Aorta (tissue), 5 donors: ENCODE data around the gene GTF2E1. TPM values are rescaled to one million over a fixed set of nuclear protein-coding genes. Genes with fewer than 3 reads are reported as not detected.
"Not testable (repeated sequence)": the region's sequence is repeated elsewhere in the genome, so short reads cannot be mapped to it uniquely, and the experiment has no call there.

ENCODE experiments used
- ATAC-seq: fragments of 200-7000 bp; cut with Tn5 transposase; one replicate; pipeline ENCODE4 v1.9.1; 2022; ENCODE audit warnings: moderate library complexity; ENCODE audit not compliant: low FRiP score
- DNase-seq, 2 donors: peaks; one replicate each; pipeline ENCODE4 v3.0.0-alpha.2; 2020
- H3K27ac ChIP-seq, 2 donors: one replicate each; pipeline ENCODE4 v1.5.1; 2013; ENCODE audit warnings: low read length in 2 of 2, mild to moderate bottlenecking in 2 of 2, moderate library complexity in 2 of 2, control low read depth in 1 of 2, inconsistent platforms in 1 of 2, low read depth in 1 of 2
- H3K27me3 ChIP-seq, 2 donors: one replicate each; pipeline ENCODE4 v1.6.1; 2013; ENCODE audit warnings: control low read depth in 1 of 2, low read length in 1 of 2, mild to moderate bottlenecking in 1 of 2, moderate library complexity in 1 of 2; ENCODE audit not compliant: insufficient read depth in 2 of 2, control insufficient read depth in 1 of 2
- H3K36me3 ChIP-seq, 2 donors: one replicate each; pipeline ENCODE4 v1.6.1; 2013; ENCODE audit warnings: control low read depth in 1 of 2, low read length in 1 of 2, mild to moderate bottlenecking in 1 of 2; ENCODE audit not compliant: insufficient read depth in 2 of 2, control insufficient read depth in 1 of 2
- H3K4me1 ChIP-seq, 2 donors: one replicate each; pipeline ENCODE4 v1.6.1; 2013; ENCODE audit warnings: low read length in 2 of 2, control low read depth in 1 of 2, mild to moderate bottlenecking in 1 of 2, moderate library complexity in 1 of 2; ENCODE audit not compliant: insufficient read depth in 2 of 2, control insufficient read depth in 1 of 2
- H3K4me3 ChIP-seq, 2 donors: one replicate each; pipeline ENCODE4 v1.5.1; 2013; ENCODE audit warnings: low read length in 2 of 2, control low read depth in 1 of 2, mild to moderate bottlenecking in 1 of 2
- H3K9me3 ChIP-seq: one replicate; pipeline ENCODE4 v1.6.1; 2013; ENCODE audit warnings: mild to moderate bottlenecking, low read length; ENCODE audit not compliant: control insufficient read depth
- WGBS, 2 donors: extraction: QIAGEN DNeasy Blood & Tissue Kit; methylation state at CpG; one replicate each; pipeline ENCODE4 v1.1.7; 2013; 5-methylcytosine and 5-hydroxymethylcytosine counted together
- intact Hi-C, 2 donors: fragments of 100-400 bp; cut with DNase I; formaldehyde crosslinking; loops; one replicate each; pipeline versions ENCODE4 v1.14.2 to v1.15.0; 2022
- polyA plus RNA-seq, 2 donors: library from polyadenylated mRNA; stranded (reverse); fragments of 200-250 nt; gene quantifications; one replicate each; pipeline ENCODE4 v1.2.3, GENCODE V29; 2013
- total RNA-seq, 2 donors: library from RNA; stranded (reverse); fragmentation: NEBNext Ultra II Directional; extraction: Animal tissue kit (Norgen Biotek cat#: 25700); gene quantifications; one replicate each; pipeline ENCODE4 v1.2.1, GENCODE V29; 2021
- donor health status: healthy with polysubstance abuse.
- donor health status: Bipolar disorder and iron deficiency.
- donor health status: DM: no; HTN: no; CAD: no.
- donor health status: DM: no; HTN: no; CAD: no.
- donor health status: DM: yes; HTN: yes; CAD: no.

GTF2E1 gene
- total and polyA plus RNA-seq, 4 donors: 4.3 to 15.8 (median 8.3) TPM

DNA sequence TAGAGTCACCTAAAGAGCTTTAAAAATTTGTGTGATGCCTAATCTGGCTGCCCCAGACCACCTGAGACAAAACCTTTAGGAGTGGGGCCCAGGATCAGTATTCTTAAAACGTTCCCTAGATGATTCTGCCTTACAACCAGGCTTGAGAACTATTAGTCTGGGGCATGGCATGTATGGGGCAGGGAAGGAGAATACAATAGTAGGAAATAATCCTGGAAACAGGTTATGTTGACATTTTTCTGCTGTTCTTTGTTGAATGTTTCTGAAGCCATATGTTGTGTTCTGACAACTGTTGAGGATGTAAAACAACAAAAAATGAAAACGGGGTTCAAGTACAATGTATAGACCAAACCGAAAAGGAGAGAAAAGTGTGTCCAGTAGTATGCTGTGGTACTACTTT lies 2.9 kb downstream of the GTF2E1 start:
- no peak for ATAC-seq
- H3K27me3 ChIP-seq: no peaks in the 10 kb centered on the region
- H3K36me3 ChIP-seq: no peaks in the 10 kb centered on the region
- WGBS, 2 donors: 87 to 93% methylated on average over 3 of the region's 3 CpGs
- peaks cover 0 to 9% of the 10 kb centered on the region in 2 donors for H3K4me1 ChIP-seq
- no peak overlapping the region for H3K27ac ChIP-seq
- intact Hi-C loops: no loop called here
- DNase-seq: no peak
- H3K4me3 ChIP-seq: no peak overlapping the region
- no peaks in the 10 kb centered on the region for H3K9me3 ChIP-seq

DNA sequence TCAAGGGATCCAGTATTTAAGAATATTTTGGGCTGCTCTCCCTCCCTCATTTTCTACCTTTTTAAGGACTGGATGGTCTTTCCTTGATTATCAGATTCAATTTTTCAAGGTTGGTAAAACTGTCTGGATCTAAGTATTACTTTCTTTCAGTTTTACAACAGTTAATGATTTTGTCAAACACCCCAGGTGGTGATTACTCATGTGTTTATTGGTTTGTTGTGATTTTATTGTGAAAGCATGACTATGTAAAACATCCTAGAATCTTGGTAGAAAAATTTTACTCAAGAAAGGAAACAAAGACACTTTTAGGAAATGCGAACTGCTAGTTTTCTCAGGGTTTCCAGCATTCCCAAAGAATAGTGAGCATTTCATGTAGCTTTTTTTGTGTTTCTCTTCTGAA lies 7.3 kb downstream of the GTF2E1 start:
- Histone ChIP-seq H3K9me3 (no peaks in the 10 kb centered on the region), H3K27ac (no peak overlapping the region), H3K4me1 (no peaks in the 10 kb centered on the region), H3K36me3 (no peaks in the 10 kb centered on the region), H3K27me3 (no peaks in the 10 kb centered on the region), H3K4me3 (no peak overlapping the region)
- DNase-seq (no peak), ATAC-seq (no peak)
- intact Hi-C loops: no loop called here
- 93 to 94% methylated on average over 1 of the region's 1 CpG for WGBS, 2 donors

DNA sequence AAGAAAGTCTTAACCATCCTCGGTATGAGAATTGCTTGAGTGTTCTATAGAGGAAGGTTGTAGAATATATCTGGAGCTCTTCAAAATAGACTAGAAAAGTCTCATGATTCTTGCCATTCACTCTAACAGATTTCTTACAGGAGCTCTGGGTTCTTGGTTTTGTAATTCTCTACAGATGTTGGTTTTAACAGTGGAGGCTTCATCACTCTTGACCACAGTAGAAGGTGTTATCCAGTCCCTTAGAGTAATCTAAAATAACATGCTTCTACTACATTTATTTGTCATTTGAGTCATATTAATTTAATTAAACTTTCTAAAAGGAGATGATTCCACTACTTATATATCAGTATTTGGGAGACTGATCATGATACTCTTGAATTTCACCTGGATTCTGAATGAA lies 9.7 kb downstream of the GTF2E1 start:
- H3K36me3 ChIP-seq: no peaks in the 10 kb centered on the region
- intact Hi-C loops: no loop called here
- ATAC-seq (no peak), DNase-seq (no peak)
- H3K27ac ChIP-seq: no peak overlapping the region
- no peaks in the 10 kb centered on the region for H3K4me1 ChIP-seq
- H3K27me3 ChIP-seq: no peaks in the 10 kb centered on the region
- WGBS, 2 donors: 97 to 98% methylated on average over 1 of the region's 1 CpG
- H3K9me3 ChIP-seq: no peaks in the 10 kb centered on the region
- no peak overlapping the region for H3K4me3 ChIP-seq

DNA sequence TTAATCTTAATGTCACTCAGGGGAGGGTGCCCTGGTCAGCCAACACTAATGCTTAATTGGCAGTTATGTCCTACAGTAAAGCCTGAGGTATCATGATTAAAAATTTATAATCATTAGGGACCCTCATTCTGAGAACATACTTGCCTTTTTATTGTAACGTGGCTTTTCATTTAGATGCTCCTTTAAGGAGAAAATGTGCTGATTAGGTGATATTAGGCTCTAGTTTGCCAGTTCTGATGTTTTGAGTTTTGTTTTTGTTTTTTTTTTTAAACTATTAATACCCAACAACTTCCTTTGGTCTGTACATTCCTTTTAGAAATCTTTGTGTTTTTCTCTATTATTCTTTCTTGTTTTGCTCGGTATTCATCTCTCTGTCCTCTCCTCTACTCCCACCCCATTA lies 10.3 kb downstream of the GTF2E1 start:
- no peaks in the 10 kb centered on the region for H3K27me3 ChIP-seq
- no peak for ATAC-seq
- intact Hi-C loops: no loop called here
- no peak for DNase-seq
- H3K4me3 ChIP-seq: no peak overlapping the region
- H3K36me3 ChIP-seq: no peaks in the 10 kb centered on the region
- no peaks in the 10 kb centered on the region for H3K4me1 ChIP-seq
- H3K27ac ChIP-seq: no peak overlapping the region
- WGBS, 2 donors: 92 to 95% methylated on average over 2 of the region's 2 CpGs
- H3K9me3 ChIP-seq: no peaks in the 10 kb centered on the region

DNA sequence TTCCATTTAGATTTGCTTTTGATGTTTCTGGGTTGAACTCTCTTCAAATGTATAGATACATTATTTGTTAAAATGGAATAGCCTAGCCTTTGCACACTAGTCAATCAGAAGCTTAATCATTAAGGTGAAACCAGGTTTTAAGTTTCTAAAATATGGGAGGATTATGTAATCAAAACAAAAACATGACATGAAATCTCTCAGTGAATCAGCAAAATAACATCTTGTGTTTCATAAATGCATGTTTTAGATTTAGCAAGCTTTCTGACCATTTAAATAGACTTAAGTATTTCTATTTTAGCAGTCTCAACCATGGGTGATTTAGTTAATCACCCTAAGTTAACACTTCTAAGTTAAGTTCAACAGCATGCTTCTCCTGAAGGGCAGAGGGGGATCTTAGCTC lies 11.3 kb downstream of the GTF2E1 start:
- intact Hi-C loops: no loop called here
- no peak overlapping the region for H3K27ac ChIP-seq
- H3K9me3 ChIP-seq: no peaks in the 10 kb centered on the region
- H3K36me3 ChIP-seq: no peaks in the 10 kb centered on the region
- no peak for ATAC-seq
- no peaks in the 10 kb centered on the region for H3K4me1 ChIP-seq
- no peaks in the 10 kb centered on the region for H3K27me3 ChIP-seq
- H3K4me3 ChIP-seq: no peak overlapping the region
- DNase-seq: no peak

DNA sequence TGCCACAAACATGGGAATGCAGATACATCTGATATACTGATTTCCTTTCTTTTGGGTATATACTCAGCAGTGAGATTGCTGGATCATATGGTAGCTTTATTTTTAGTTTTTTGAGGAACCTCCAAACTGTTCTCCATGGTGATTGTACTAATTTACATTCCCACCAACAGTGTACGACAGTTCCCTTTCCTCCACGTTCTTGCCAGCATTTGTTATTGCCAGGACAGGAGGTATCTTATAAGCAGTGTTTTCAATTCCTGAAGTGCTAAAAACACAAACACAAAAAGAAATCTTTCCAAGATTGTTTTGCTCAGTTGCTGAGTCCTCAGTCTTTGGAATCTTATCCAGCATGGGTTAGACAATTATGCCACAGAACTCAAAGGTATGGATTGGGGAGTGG lies 13.5 kb downstream of the GTF2E1 start:
- Histone ChIP-seq H3K36me3 (no peaks in the 10 kb centered on the region), H3K27me3 (no peaks in the 10 kb centered on the region), H3K9me3 (no peaks in the 10 kb centered on the region), H3K27ac (no peak overlapping the region), H3K4me3 (no peak overlapping the region), H3K4me1 (no peaks in the 10 kb centered on the region)
- no peak for ATAC-seq
- intact Hi-C loops: no loop called here
- 76 to 79% methylated on average over 2 of the region's 2 CpGs for WGBS, 2 donors
- DNase-seq: no peak

DNA sequence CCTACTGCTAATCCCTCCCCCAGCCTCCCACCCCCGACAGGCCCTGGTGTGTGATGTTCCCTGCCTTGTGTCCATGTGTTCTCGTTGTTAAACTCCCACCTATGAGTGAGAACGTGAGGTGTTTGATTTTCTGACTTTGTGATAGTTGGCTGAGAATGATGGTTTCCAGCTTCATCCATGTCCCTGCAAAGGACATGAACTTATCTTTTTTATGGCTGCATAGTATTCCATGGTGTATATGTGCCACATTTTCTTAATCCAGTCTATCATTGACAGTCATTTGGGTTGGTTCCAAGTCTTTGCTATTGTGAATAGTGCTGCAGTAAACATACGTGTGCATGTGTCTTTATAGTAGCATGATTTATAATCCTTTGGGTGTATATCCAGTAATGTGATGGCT lies 16.0 kb downstream of the GTF2E1 start:
- H3K36me3 ChIP-seq, H3K4me3 ChIP-seq, DNase-seq, H3K27me3 ChIP-seq, intact Hi-C loops, H3K9me3 ChIP-seq, H3K4me1 ChIP-seq, H3K27ac ChIP-seq, ATAC-seq: not testable (repeated sequence)
- WGBS, 2 donors: 84 to 96% methylated on average over 4 of the region's 4 CpGs

DNA sequence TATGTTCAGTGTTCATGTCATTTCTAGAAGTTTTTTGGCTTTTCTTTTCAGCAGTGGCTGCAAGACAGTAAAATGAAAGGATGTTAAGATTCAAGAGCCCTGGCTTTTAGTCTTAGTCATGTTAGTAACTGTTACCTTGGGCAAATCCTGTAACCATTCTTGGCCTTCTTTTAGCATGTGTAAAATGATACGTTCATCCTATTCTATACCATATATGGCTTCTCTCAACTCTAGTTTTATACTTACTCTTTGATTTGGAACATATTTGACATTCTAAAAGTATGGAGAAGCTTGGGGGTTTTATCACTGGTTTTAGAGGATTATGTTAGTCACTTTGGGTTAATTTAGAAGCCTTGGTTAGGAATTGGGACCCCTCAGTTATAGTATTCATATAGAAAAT lies 20.1 kb downstream of the GTF2E1 start:
- Histone ChIP-seq H3K27me3 (no peaks in the 10 kb centered on the region), H3K4me1 (peaks cover 0 to 3% of the 10 kb centered on the region in 2 donors), H3K4me3 (no peak overlapping the region), H3K36me3 (no peaks in the 10 kb centered on the region), H3K9me3 (no peaks in the 10 kb centered on the region), H3K27ac (no peak overlapping the region)
- ATAC-seq: no peak
- DNase-seq: no peak
- 60 to 66% methylated on average over 1 of the region's 1 CpG for WGBS, 2 donors
- intact Hi-C loops: no loop called here

DNA sequence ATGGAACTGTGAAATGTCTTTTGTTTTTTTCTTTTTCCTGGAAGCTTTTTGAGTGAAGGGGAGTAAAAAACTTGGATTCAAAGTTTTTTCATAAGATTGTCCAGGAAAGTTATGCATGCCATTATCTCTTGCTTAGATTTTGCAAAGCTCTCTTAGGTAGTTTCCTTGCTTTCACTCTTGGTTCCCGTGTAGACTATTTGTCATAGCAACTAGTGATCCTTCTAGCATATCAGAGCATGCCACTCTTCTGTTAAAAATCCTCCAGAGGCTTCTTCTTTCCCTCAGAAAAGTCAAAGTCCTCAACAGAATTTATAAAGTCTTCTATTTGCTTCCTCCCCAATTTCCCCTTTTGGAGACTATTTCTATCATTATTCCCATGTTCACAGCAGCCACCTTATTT lies 21.1 kb downstream of the GTF2E1 start:
- H3K36me3 ChIP-seq: no peaks in the 10 kb centered on the region
- ATAC-seq (no peak), DNase-seq (no peak)
- WGBS, 2 donors: 55 to 71% methylated on average over 1 of the region's 1 CpG
- no peak overlapping the region for H3K4me3 ChIP-seq
- no peak overlapping the region for H3K27ac ChIP-seq
- intact Hi-C loops: no loop called here
- H3K9me3 ChIP-seq: no peaks in the 10 kb centered on the region
- no peaks in the 10 kb centered on the region for H3K27me3 ChIP-seq
- H3K4me1 ChIP-seq: peaks cover 0 to 3% of the 10 kb centered on the region in 2 donors
